Gastroesophageal sphincter (tissue), 3 donors: Measurements from ENCODE around the gene PRKRA.

Experiments
- CTCF ChIP-seq, 4 experiments: fragments of 200-600 bp in 2 of 4; fragments of 450-650 bp in 2 of 4; sonication (generic) in 1 of 4; IDR thresholded peaks; one replicate each; pipeline ENCODE4 v1.5.1; 2017 to 2019; ENCODE audit warnings: antibody characterized with exemption in 4 of 4, mild to moderate bottlenecking in 2 of 4, moderate library complexity in 2 of 4
- POLR2AphosphoS5 ChIP-seq: sonication (generic); formaldehyde crosslinking; IDR thresholded peaks from one replicate; pipeline ENCODE4 v1.6.1; 2017; ENCODE audit warnings: antibody characterized with exemption

GRCh38 chr2:178386986-178387597 lies 63.9 kb downstream of the PRKRA start:
- TF ChIP-seq CTCF (IDR thresholded peaks at IDR 0.05) (no peak), POLR2AphosphoS5 (no peak)
